C4-2B (cell line): Measurements from ENCODE around the gene SYNGR4.
"Not testable (repeated sequence)": the region's sequence is repeated elsewhere in the genome, so short reads cannot be mapped to it uniquely, and the experiment has no call there.

Experiments
- H3K27ac ChIP-seq: fragments of 450-650 bp; 2 replicates; pipeline ENCODE4 v1.5.1; 2017
- CTCF ChIP-seq: fragments of 450-650 bp; conservative IDR thresholded peaks from 2 replicates; pipeline ENCODE4 v1.5.1; 2017; ENCODE audit warnings: mild to moderate bottlenecking
- ZFX ChIP-seq: fragments of 450-650 bp; IDR thresholded peaks from 2 replicates; pipeline ENCODE4 v1.6.1; 2017

Gene SYNGR4

GRCh38 chr19:48391100-48392005 lies 27.2 kb downstream of the SYNGR4 start, which contains the start of gene KDELR1:
Gene KDELR1, minus strand, starts transcription at chr19:48391551. Its CDS starts 193 bp downstream, at chr19:48391358.
- TF ChIP-seq ZFX (no peak), CTCF (peak; percentile 78)
- H3K27ac ChIP-seq: peak within 1 kb of the TSS; percentile 93

DNA sequence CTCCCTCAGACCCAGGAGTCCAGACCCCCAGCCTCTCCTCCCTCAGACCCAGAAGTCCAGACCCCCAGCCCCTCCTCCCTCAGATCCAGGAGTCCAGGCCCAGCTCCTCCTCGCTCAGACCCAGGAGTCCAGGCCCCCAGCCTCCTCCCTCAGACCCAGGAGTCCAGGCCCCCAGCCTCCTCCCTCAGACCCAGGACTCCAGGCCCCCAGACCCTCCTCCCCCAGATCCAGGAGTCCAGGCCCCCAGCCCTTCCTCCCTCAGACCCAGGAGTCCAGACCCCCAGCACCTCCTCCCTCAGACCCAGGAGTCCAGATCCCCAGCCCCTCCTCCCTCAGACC lies 27.8 kb downstream of the SYNGR4 start:
- not testable (repeated sequence) for H3K27ac ChIP-seq

- no peak for TF ChIP-seq ZFX
- no peak for TF ChIP-seq CTCF
- H3K27ac ChIP-seq: no peak overlapping the region
These were observed 28.8 kb downstream of the SYNGR4 start for GRCh38 chr19:48392860-48393558.

DNA sequence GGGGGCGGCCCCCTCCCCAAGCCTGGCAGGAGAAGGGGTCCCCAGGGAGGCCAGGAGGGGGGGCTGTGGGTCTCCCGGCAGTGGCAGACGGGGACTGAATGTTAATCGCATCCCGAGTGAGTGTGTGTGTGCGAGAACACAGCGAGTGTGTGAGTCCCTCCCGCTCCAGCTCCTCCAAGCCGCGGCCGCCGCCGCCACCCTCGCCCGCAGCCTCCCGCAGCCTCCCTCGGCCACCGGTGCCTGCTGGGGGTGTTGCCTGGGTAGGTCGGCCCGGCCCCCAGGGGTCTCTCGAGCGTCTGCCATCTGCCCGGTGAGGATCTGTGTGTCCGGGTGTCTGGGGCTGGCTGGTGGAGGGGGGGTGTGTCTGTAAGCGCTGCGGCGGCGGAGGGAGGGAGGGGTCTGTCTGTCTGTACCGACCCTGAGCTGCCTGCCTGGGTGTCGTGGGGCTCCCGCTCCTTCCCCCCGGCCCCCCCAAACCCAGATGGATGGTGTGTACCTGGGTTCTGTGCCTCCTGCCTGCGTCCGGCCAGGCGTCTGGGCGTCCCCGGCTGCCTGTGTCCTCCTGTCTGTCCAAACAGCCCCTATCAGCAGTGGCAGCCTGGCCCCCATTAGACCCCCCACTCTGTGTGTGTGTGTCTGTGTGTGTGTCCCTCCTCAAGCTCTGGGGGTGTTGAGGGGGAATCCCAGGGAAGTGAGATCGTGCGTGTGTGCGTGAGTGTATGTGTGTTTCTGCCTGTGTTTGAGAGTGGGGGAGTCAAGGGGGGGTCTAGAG lies 29.6 kb downstream of the SYNGR4 start, which contains the start of gene GRIN2D:
TSS of gene GRIN2D (plus strand) at position 110 of the 772 bp plus-strand sequence. CDS start 4,725 bp downstream, outside the sequence.
- no peak for TF ChIP-seq ZFX
- no peak for TF ChIP-seq CTCF
- H3K27ac ChIP-seq: no peak within 1 kb of the TSS

- no peak overlapping the region for H3K27ac ChIP-seq
- TF ChIP-seq ZFX: no peak
These were observed 30.4 kb downstream of the SYNGR4 start for GRCh38 chr19:48394331-48395169.

DNA sequence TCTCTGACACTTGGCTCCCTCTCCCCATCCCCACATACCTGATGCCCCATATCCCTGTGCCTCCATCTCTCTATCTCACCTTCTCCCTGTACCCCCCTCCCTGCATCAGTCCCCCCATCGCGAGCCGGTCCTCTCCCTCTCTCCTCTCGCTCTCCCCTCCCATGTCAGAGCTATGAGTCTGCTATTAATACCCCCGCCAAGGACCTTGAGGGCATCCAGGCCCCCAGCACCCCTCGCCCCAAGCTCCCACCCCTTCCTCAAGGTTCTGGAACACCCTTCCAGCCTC lies 30.9 kb downstream of the SYNGR4 start:
- TF ChIP-seq CTCF: no peak
- no peak for TF ChIP-seq ZFX
- no peak overlapping the region for H3K27ac ChIP-seq

GRCh38 chr19:48395499-48395898 lies 31.3 kb downstream of the SYNGR4 start:
- no peak overlapping the region for H3K27ac ChIP-seq

More at GRCh38 chr19:48395499-48395898, 31.3 kb downstream of the SYNGR4 start:
- TF ChIP-seq ZFX (no peak), CTCF (no peak)
